ENCODE results near the gene WAC.
"Not testable (repeated sequence)": the region's sequence is repeated elsewhere in the genome, so short reads cannot be mapped to it uniquely, and the experiment has no call there.

Gene WAC

GRCh38 chr10:28619455-28619854 lies 86.5 kb downstream of the WAC start:
- DNase-seq: no peak

GRCh38 chr10:28620251-28620650 lies 87.3 kb downstream of the WAC start:
- no peak for DNase-seq

- no peak for DNase-seq
These were observed 90.6 kb downstream of the WAC start for GRCh38 chr10:28623483-28623882.

- DNase-seq: no peak
These were observed 91.4 kb downstream of the WAC start for GRCh38 chr10:28624351-28624750.

GRCh38 chr10:28627102-28627501 lies 94.2 kb downstream of the WAC start:
- no peak for DNase-seq

GRCh38 chr10:28628184-28628893 lies 95.4 kb downstream of the WAC start:
- peak; percentile 39 for DNase-seq

- DNase-seq: no peak
These were observed 99.1 kb downstream of the WAC start for GRCh38 chr10:28631896-28632583.

GRCh38 chr10:28632584-28632945 lies 99.6 kb downstream of the WAC start:
- no peak for DNase-seq

- DNase-seq: peak; percentile 59
These were observed 100.8 kb downstream of the WAC start for GRCh38 chr10:28633750-28634149.

GRCh38 chr10:28637346-28637745 lies 104.4 kb downstream of the WAC start:
- no peak for DNase-seq

- DNase-seq: no peak
These were observed 105.5 kb downstream of the WAC start for GRCh38 chr10:28638392-28638791.

GRCh38 chr10:28640551-28640950 lies 107.6 kb downstream of the WAC start:
- no peak for DNase-seq

- DNase-seq: no peak
These were observed 111.7 kb downstream of the WAC start for GRCh38 chr10:28644647-28645046.

- DNase-seq: no peak
These were observed 119.2 kb downstream of the WAC start for GRCh38 chr10:28652106-28652505.

- DNase-seq: no peak
These were observed 119.8 kb downstream of the WAC start for GRCh38 chr10:28652703-28653102.

GRCh38 chr10:28658824-28659223 lies 125.9 kb downstream of the WAC start:
- not testable (repeated sequence) for DNase-seq

GRCh38 chr10:28661035-28661434 lies 128.1 kb downstream of the WAC start:
- peak; percentile 28 for DNase-seq

- DNase-seq: peak; percentile 73
These were observed 130.9 kb downstream of the WAC start for GRCh38 chr10:28663576-28664368.

GRCh38 chr10:28664369-28664740 lies 131.4 kb downstream of the WAC start:
- no peak for DNase-seq

- no peak for DNase-seq
These were observed 134.0 kb downstream of the WAC start for GRCh38 chr10:28666751-28667467.

- DNase-seq: peak; percentile 64
These were observed 135.7 kb downstream of the WAC start for GRCh38 chr10:28668363-28669226.
